ENCODE results near the gene MPP2. TPM values are rescaled to one million over a fixed set of nuclear protein-coding genes. Genes with fewer than 3 reads are reported as not detected.

The MPP2 gene
- total RNA-seq, 4 donors from 2014 or later: 0.18 to 3.6 (median 0.54) TPM

DNA sequence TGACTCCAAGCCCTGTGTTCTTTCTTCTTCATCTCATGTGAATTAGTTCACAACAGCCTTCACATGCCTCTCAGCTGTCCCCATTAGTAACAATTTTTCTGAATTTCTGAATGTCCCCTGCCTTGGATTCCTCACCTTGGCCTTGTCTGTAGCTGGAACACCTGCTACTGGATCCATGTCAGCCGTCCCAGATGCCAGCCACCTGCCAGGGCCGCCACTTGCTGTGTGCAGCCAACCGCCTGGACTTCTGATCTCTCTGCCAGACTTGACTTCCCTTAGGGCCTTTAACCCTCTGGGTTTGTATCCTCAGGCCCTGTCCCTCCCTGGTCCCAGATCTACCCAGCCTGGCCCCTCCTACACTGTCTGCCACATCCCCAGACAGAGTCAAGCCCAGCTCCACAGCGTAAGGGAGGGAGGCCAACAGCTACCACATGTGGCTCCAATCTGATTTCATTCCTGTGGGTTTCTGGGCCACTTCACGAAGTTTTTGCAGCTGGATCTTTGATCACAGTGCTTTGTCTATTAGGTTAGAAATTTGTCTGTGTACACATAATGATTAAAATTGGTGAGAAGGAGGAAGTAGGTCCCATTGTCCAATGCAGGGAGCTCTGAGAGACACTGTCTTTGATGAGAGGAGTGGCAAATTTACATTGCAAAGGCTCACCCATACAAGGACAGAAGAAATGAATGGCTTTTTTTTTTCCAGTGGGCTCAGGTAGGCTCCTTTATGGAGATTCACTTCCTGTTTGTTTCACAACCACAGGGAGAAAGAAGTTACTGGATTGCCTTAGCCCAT is 15.3 kb downstream of the MPP2 start:
- intact Hi-C loops (cut with DNase I): no loop called here
- WGBS, 2 donors: 79 to 93% methylated on average over 4 to 5 of the region's 5 CpGs
- H3K4me3 ChIP-seq: no peak overlapping the region
- DNase-seq: no peak
- no peaks in the 10 kb centered on the region for H3K36me3 ChIP-seq
- H3K4me1 ChIP-seq: no peaks in the 10 kb centered on the region
- no peak overlapping the region for H3K27ac ChIP-seq
- no peak for TF ChIP-seq POLR2A (IDR thresholded peaks at IDR 0.05)
- TF ChIP-seq, protein P1, sequence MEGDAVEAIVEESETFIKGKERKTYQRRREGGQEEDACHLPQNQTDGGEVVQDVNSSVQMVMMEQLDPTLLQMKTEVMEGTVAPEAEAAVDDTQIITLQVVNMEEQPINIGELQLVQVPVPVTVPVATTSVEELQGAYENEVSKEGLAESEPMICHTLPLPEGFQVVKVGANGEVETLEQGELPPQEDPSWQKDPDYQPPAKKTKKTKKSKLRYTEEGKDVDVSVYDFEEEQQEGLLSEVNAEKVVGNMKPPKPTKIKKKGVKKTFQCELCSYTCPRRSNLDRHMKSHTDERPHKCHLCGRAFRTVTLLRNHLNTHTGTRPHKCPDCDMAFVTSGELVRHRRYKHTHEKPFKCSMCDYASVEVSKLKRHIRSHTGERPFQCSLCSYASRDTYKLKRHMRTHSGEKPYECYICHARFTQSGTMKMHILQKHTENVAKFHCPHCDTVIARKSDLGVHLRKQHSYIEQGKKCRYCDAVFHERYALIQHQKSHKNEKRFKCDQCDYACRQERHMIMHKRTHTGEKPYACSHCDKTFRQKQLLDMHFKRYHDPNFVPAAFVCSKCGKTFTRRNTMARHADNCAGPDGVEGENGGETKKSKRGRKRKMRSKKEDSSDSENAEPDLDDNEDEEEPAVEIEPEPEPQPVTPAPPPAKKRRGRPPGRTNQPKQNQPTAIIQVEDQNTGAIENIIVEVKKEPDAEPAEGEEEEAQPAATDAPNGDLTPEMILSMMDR (IDR thresholded peaks at IDR 0.05): no peak
- no peaks in the 10 kb centered on the region for H3K27me3 ChIP-seq
- no peaks in the 10 kb centered on the region for H3K9me3 ChIP-seq

DNA sequence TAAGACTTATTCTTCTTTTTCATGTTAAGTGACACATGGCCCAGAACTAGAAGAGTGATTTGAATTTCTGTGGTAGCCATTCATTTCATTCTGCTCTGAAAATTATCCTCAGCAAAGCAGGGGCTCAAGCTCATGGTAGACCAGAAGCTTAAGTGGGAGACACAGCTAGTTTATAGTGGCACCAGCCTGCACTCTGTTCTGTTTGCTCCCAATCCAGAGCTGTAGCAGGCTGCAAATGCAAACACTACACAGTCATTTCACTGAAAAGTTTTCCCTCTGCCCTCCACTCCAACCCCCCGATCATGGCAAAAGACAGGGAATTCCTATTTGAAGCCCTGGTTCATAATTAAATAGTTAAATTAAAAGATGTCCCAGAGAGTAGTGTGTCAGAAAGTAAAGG is 17.1 kb downstream of the MPP2 start:
- intact Hi-C loops (cut with DNase I): no loop called here
- Histone ChIP-seq H3K27me3 (no peaks in the 10 kb centered on the region), H3K9me3 (no peaks in the 10 kb centered on the region), H3K27ac (no peak overlapping the region), H3K4me3 (no peak overlapping the region), H3K36me3 (no peaks in the 10 kb centered on the region), H3K4me1 (no peaks in the 10 kb centered on the region)
- 100% methylated on average over 1 of the region's 1 CpG for WGBS, 2 donors
- TF ChIP-seq POLR2A (IDR thresholded peaks at IDR 0.05): no peak
- TF ChIP-seq, protein P1 (IDR thresholded peaks at IDR 0.05): no peak
- no peak for DNase-seq

DNA sequence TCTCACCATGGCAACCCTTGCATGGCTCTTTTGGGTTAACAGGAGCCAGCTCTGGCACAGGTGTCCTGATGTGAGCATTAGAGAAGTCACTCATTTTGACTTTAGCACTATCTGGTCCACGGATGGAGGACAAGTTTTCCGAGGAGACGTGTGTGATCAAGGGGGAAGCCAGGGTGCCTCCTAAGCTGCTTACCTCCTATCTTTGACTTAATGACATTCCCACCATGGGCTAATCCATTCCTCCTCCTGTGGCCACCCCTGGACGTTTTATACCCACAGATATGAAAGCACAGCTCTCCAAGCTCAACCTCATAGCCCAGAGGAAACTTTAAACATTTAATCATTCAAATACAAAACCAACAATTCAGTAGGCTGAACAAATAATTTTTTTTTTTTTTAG is 18.8 kb downstream of the MPP2 start:
- WGBS, 2 donors: 74 to 75% methylated on average over 4 of the region's 4 CpGs
- TF ChIP-seq POLR2A (IDR thresholded peaks at IDR 0.05): no peak
- TF ChIP-seq, protein P1 (IDR thresholded peaks at IDR 0.05): no peak
- intact Hi-C loops (cut with DNase I): no loop called here

DNA sequence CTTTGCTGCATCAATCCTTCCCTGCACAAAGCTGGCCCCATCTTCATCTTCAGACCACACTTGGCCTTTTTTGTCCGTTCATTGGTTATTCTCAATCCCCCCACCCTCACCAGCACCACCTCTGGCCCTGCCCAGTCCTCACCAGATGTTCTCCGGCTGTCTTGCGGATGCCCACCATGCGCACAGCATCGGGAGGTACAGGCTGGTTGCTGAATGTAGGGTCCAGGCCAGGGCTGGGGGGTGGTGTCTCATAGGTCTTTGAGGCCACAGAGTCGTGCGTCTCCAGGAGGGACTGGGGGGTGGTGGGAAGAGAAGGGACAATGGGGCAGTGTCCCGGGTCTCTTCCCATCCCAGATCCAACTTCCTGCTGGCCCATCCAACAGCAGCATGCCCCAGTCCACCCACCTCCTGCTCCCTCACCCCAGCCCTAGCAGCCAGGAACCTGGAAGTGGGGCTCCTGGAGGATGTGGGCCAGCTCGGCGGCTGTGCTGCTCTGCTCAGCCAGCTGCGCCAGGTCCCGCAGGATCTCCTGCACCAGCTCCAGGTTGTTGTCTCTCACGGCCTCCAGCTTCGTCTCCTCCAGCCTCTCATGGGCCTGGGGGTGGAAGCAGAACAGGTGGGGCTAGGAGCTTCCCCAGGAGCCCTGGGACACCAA is 24.4 kb downstream of the MPP2 start:
- no peak for DNase-seq
- Histone ChIP-seq H3K4me1 (peaks cover 0 to 8% (median 0%) of the 10 kb centered on the region in 3 donors), H3K36me3 (peaks cover 0 to 6% (median 0%) of the 10 kb centered on the region in 3 donors), H3K9me3 (no peaks in the 10 kb centered on the region), H3K27ac (no peak overlapping the region), H3K4me3 (no peak overlapping the region), H3K27me3 (no peaks in the 10 kb centered on the region)
- intact Hi-C loops (cut with DNase I): no loop called here
- TF ChIP-seq, protein P1 (IDR thresholded peaks at IDR 0.05): no peak
- no peak for TF ChIP-seq POLR2A (IDR thresholded peaks at IDR 0.05)
- WGBS, 2 donors: 83 to 87% methylated on average over 7 to 8 of the region's 14 CpGs

More for the DNA sequence above, 18.8 kb downstream of the MPP2 start:
- Histone ChIP-seq H3K4me3 (no peak overlapping the region), H3K27me3 (no peaks in the 10 kb centered on the region), H3K4me1 (no peaks in the 10 kb centered on the region), H3K27ac (no peak overlapping the region), H3K36me3 (no peaks in the 10 kb centered on the region), H3K9me3 (no peaks in the 10 kb centered on the region)
- DNase-seq: no peak
